GM06990 (cell line): ENCODE results near the gene AGXT2.

Source experiments
- DNase-seq: peaks from one replicate; pipeline ENCODE4 v3.0.0-alpha.2; 2011; ENCODE audit not compliant: insufficient read length; ENCODE audit errors: extremely low read depth
- H3K27me3 ChIP-seq: replicated peaks from 2 replicates; pipeline ENCODE4 v1.6.0; 2011; ENCODE audit warnings: low read length; ENCODE audit not compliant: control insufficient read depth, insufficient read depth
- H3K36me3 ChIP-seq: 2 replicates; pipeline ENCODE4 v1.5.1; 2011; ENCODE audit warnings: low read length; ENCODE audit not compliant: control insufficient read depth, insufficient read depth
- H3K4me3 ChIP-seq: replicated peaks from 2 replicates; pipeline ENCODE4 v1.5.1; 2011; ENCODE audit warnings: low read depth, mild to moderate bottlenecking, control low read depth, low read length
- TF ChIP-seq, protein P1 (sequence below): IDR thresholded peaks from 2 replicates; pipeline ENCODE4 v1.5.1; 2011; ENCODE audit warnings: low read length, control low read depth, mild to moderate bottlenecking, inconsistent platforms; ENCODE audit not compliant: insufficient read depth, poor library complexity, severe bottlenecking

The AGXT2 gene

DNA sequence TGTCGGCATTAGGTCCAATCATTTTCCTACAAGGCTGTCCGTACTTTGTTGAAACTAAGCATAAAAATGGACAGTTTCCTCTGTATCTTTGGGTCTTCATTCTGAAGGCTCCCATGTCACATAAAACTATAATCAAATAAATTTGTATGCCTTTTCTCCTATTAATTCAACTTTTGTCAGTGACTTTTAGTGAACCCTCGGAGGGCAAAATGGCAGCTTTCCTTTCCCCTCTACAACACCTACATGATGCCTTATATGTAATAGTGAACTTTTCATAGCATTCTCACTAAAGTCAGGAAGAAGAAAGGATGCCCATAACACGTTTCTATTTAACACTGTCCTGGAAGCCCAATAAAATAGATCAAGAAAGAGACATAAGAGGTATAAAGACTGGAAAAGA is 5.1 kb upstream of the AGXT2 start:
- no peak for DNase-seq
- no peak overlapping the region for H3K4me3 ChIP-seq
- no peaks in the 10 kb centered on the region for H3K27me3 ChIP-seq
- H3K36me3 ChIP-seq: no peaks in the 10 kb centered on the region
- TF ChIP-seq, protein P1, sequence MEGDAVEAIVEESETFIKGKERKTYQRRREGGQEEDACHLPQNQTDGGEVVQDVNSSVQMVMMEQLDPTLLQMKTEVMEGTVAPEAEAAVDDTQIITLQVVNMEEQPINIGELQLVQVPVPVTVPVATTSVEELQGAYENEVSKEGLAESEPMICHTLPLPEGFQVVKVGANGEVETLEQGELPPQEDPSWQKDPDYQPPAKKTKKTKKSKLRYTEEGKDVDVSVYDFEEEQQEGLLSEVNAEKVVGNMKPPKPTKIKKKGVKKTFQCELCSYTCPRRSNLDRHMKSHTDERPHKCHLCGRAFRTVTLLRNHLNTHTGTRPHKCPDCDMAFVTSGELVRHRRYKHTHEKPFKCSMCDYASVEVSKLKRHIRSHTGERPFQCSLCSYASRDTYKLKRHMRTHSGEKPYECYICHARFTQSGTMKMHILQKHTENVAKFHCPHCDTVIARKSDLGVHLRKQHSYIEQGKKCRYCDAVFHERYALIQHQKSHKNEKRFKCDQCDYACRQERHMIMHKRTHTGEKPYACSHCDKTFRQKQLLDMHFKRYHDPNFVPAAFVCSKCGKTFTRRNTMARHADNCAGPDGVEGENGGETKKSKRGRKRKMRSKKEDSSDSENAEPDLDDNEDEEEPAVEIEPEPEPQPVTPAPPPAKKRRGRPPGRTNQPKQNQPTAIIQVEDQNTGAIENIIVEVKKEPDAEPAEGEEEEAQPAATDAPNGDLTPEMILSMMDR: no peak

DNA sequence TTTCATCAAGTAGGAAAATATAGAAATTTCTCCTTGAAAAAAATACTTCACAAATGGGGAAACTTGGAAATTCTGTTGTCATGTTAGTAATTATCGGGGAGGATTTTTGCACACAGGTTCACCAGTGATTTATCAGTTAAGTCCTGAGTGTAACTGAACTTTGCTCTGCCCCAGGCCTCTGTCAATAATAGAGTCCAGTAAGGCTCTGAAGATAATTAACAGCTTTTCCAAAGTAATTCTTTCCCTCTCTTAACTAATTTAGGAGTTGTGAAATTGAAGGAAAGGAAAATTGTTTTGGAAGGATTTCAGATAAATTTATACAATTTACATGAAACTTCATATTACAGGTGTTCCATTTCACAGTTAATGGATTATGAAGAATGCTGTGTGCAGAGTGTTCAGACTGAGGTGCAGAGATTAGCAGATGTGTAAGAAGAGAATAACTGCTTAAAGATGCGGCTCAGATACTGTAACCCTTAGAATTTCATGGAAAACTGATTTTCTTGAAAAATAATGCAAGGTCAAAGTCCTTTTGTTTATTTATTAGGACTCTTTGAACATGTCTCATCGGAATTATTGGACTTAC is 2.9 kb upstream of the AGXT2 start:
- no peak overlapping the region for H3K4me3 ChIP-seq
- DNase-seq: no peak
- no peaks in the 10 kb centered on the region for H3K36me3 ChIP-seq
- TF ChIP-seq, protein P1: no peak
- no peaks in the 10 kb centered on the region for H3K27me3 ChIP-seq

DNA sequence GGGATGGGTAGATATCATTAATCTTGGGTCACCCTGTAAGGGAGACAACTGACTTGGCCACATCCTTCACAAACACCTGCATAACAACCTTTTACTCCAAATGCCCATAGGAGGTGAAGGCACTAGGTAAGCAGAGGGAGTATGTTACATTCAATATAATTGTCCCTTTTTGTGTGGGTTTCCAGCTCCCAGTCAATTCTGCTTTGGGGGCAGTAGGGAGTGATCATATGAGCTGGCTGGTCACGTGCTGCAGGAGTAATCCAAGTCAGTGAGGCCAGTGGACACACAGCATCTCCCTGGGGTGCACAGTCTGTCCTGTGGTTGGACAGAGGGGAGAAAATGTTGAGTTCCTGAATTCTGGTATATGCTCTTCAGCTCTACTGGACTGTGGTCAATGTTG is 1.2 kb upstream of the AGXT2 start:
- TF ChIP-seq, protein P1: no peak
- H3K27me3 ChIP-seq: no peaks in the 10 kb centered on the region
- H3K4me3 ChIP-seq: no peak overlapping the region

GRCh38 chr5:35046774-35047173 is 975 bp downstream of the AGXT2 start:
- Histone ChIP-seq H3K27me3 (no peaks in the 10 kb centered on the region), H3K4me3 (no peak overlapping the region), H3K36me3 (no peaks in the 10 kb centered on the region)
- DNase-seq: no peak
- TF ChIP-seq, protein P1: no peak

More for the DNA sequence above, 1.2 kb upstream of the AGXT2 start:
- DNase-seq: no peak
- H3K36me3 ChIP-seq: no peaks in the 10 kb centered on the region

DNA sequence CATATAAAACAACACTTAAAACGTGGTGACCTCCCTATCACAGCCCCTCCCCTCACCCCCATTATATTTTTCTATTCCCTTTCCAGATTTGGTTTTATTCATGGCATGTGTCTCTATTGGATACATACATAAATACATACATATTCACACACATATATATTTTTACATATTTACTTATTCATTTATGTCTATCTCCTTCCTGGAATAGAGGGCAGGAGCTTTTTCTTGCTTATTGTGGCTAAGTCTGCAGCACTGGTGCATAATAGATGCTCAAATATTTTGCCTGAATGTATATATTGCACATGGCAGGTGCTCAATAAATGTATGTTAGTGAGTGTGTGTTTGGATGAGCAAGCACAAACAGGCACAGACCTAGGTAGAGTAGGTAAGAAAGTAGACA is 2.5 kb downstream of the AGXT2 start:
- Histone ChIP-seq H3K4me3 (no peak overlapping the region), H3K27me3 (no peaks in the 10 kb centered on the region; the same call in 1 of the 2 replicates), H3K36me3 (no peaks in the 10 kb centered on the region)
- TF ChIP-seq, protein P1: no peak
- DNase-seq: no peak

GRCh38 chr5:35044649-35045048 is 3.1 kb downstream of the AGXT2 start:
- DNase-seq: no peak
- TF ChIP-seq, protein P1: no peak
- H3K4me3 ChIP-seq: no peak overlapping the region
- no peaks in the 10 kb centered on the region; the same call in 1 of the 2 replicates for H3K27me3 ChIP-seq
- no peaks in the 10 kb centered on the region for H3K36me3 ChIP-seq
